GM18508 (cell line): ENCODE results near the gene NKIRAS2.

Experiments
- ATAC-seq: cut with Tn5 transposase; IDR thresholded peaks from one replicate; pipeline ENCODE4 v1.9.1; 2021; ENCODE audit warnings: moderate number of reproducible peaks; ENCODE audit not compliant: insufficient read depth, unreplicated experiment

The NKIRAS2 gene

GRCh38 chr17:42025936-42026335, 6.0 kb downstream of the NKIRAS2 start:
- no peak for ATAC-seq

GRCh38 chr17:42026857-42027589, 7.1 kb downstream of the NKIRAS2 start:
- ATAC-seq = no peak

GRCh38 chr17:42027590-42027889, 7.7 kb downstream of the NKIRAS2 start:
- ATAC-seq = no peak

GRCh38 chr17:42027961-42028790, 8.3 kb downstream of the NKIRAS2 start:
- no peak for ATAC-seq

GRCh38 chr17:42028791-42029127, 8.9 kb downstream of the NKIRAS2 start:
- no peak for ATAC-seq

- ATAC-seq = no peak
Observed at GRCh38 chr17:42031584-42031983, 11.7 kb downstream of the NKIRAS2 start.

GRCh38 chr17:42034059-42034458, 14.2 kb downstream of the NKIRAS2 start:
- ATAC-seq = no peak

GRCh38 chr17:42038221-42038973, 18.5 kb downstream of the NKIRAS2 start:
- ATAC-seq = no peak

- ATAC-seq = no peak
Observed at GRCh38 chr17:42039794-42040763, 20.2 kb downstream of the NKIRAS2 start.

GRCh38 chr17:42040818-42041217, 20.9 kb downstream of the NKIRAS2 start:
- no peak for ATAC-seq

GRCh38 chr17:42041619-42042018, 21.7 kb downstream of the NKIRAS2 start:
- no peak for ATAC-seq

- no peak for ATAC-seq
Observed at GRCh38 chr17:42042598-42043319, 22.9 kb downstream of the NKIRAS2 start.

- no peak for ATAC-seq
Observed at GRCh38 chr17:42045719-42046118, 25.8 kb downstream of the NKIRAS2 start.

GRCh38 chr17:42047343-42047742, 27.5 kb downstream of the NKIRAS2 start:
- no peak for ATAC-seq

- ATAC-seq = no peak
Observed at GRCh38 chr17:42049834-42050392, 30.0 kb downstream of the NKIRAS2 start.

- no peak for ATAC-seq
Observed at GRCh38 chr17:42050393-42051012, 30.6 kb downstream of the NKIRAS2 start, which contains the start of gene C17orf113. Gene C17orf113 (minus strand): TSS chr17:42050601. CDS start chr17:42043376, 7,225 bp downstream.

GRCh38 chr17:42051013-42051400, 31.1 kb downstream of the NKIRAS2 start:
- ATAC-seq = no peak

- no peak for ATAC-seq
Observed at GRCh38 chr17:42051645-42052044, 31.8 kb downstream of the NKIRAS2 start.
